Common myeloid progenitor, CD34-positive (primary cell): Measurements from ENCODE around the gene C1RL.

Experiments used
- CTCF ChIA-PET: fragments of 350-600 bp; sonication (Branson Sonifier 250); formaldehyde crosslinking; loops from one replicate; lab custom pipeline; 2021; ENCODE audit warnings: antibody characterized with exemption; lab: Charles Lee
- POLR2A ChIA-PET: fragments of 350-600 bp; sonication (Branson Sonifier 250); formaldehyde crosslinking; loops from one replicate; lab custom pipeline; 2021; ENCODE audit warnings: antibody characterized with exemption; lab: Charles Lee
- DNase-seq, 3 donors: peaks; one replicate each; pipeline versions ENCODE4 v3.0.0 to v3.0.0-alpha.2; 2013
- H3K27ac ChIP-seq, 2 experiments: 1 replicate in 1 of 2; 2 replicates in 1 of 2; pipeline ENCODE4 v1.7.0; 2013; ENCODE audit warnings: inconsistent platforms in 2 of 2, low read length in 2 of 2, mild to moderate bottlenecking in 2 of 2, low read depth in 1 of 2, moderate library complexity in 1 of 2; ENCODE audit not compliant: severe bottlenecking in 2 of 2, insufficient read depth in 1 of 2, poor library complexity in 1 of 2
- H3K27me3 ChIP-seq, 5 experiments: replicated peaks in 2 of 5; 1 replicate in 3 of 5; 2 replicates in 2 of 5; pipeline versions ENCODE4 v1.6.1 to v1.7.0; 2013; ENCODE audit warnings: low read length in 4 of 5, mild to moderate bottlenecking in 2 of 5, moderate library complexity in 2 of 5, inconsistent platforms in 1 of 5; ENCODE audit not compliant: insufficient read depth in 5 of 5, control insufficient read depth in 4 of 5
- H3K36me3 ChIP-seq, 4 experiments: 1 replicate in 2 of 4; 2 replicates in 2 of 4; pipeline versions ENCODE4 v1.6.1 to v1.7.0; 2013; ENCODE audit warnings: low read length in 3 of 4, control low read depth in 1 of 4, mild to moderate bottlenecking in 1 of 4; ENCODE audit not compliant: control insufficient read depth in 4 of 4, insufficient read depth in 4 of 4
- H3K4me1 ChIP-seq, 4 experiments: 1 replicate in 3 of 4; 2 replicates in 1 of 4; pipeline versions ENCODE4 v1.6.1 to v1.7.1; 2013; ENCODE audit warnings: low read length in 3 of 4, mild to moderate bottlenecking in 3 of 4, control low read depth in 1 of 4, inconsistent platforms in 1 of 4, moderate library complexity in 1 of 4; ENCODE audit not compliant: control insufficient read depth in 4 of 4, insufficient read depth in 4 of 4; ENCODE audit errors: control extremely low read depth in 1 of 4
- H3K4me3 ChIP-seq, 7 experiments: 1 replicate in 4 of 7; 2 replicates in 3 of 7; pipeline versions ENCODE4 v1.5.1 to v1.7.0; 2013; ENCODE audit warnings: mild to moderate bottlenecking in 7 of 7, low read length in 6 of 7, moderate library complexity in 6 of 7, inconsistent platforms in 2 of 7, low read depth in 2 of 7, control low read depth in 1 of 7; ENCODE audit not compliant: insufficient read depth in 4 of 7, control insufficient read depth in 1 of 7; ENCODE audit errors: extremely low read depth in 1 of 7
- H3K9me3 ChIP-seq, 5 experiments: 1 replicate in 4 of 5; 2 replicates in 1 of 5; pipeline versions ENCODE4 v1.6.1 to v1.7.1; 2013; ENCODE audit warnings: low read length in 4 of 5, mild to moderate bottlenecking in 2 of 5, inconsistent platforms in 1 of 5, low read depth in 1 of 5, moderate library complexity in 1 of 5; ENCODE audit not compliant: control insufficient read depth in 4 of 5, insufficient read depth in 2 of 5; ENCODE audit errors: control extremely low read depth in 1 of 5
- WGBS: methylation state at CpG from one replicate; pipeline ENCODE4 v1.1.5; 2013; ENCODE audit not compliant: insufficient coverage; 5-methylcytosine and 5-hydroxymethylcytosine counted together

The C1RL gene

DNA sequence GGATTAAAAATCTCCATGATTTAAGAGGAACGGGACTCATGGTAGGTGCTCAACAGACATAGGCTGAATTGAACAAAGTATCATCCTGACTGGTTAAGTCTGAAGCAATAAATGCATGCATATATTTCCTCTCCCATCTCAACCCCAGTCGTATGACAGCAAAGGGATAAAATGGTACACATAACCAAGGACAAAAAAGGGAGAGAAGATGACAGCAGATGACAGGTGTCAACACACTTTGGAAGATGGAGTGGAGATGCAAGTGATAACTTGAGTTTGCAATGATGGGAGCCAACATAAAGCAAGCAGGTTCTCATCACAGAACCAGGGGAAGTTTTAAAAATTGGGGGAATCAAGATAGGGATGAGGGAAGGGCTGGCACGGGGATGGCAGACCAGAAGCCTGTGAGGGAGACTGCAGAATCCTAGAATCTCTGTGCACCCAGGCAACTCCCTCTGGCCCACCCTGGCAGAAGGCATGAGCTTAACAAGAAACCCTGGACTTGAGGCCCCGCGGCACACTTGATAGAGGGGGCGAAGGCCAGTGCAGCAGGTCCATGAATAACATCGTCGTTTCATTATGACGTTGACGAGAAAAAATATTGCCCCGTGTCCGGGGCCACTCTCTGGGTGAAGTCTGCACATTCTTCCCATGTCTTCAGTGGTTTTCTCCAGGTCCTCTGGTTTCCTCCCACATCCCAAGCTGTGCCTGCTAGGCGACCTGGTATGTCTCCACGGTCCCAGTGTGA lies 5.0 kb downstream of the C1RL start:
- H3K4me1 ChIP-seq, result peaks cover 3 to 32% (median 19%) of the 10 kb centered on the region in 4 experiments
- no peak overlapping the region for H3K27ac ChIP-seq
- 95% methylated on average over 11 of the region's 14 CpGs for WGBS
- H3K27me3 ChIP-seq, result no peaks in the 10 kb centered on the region
- H3K9me3 ChIP-seq, result peaks cover 0 to 5% (median 0%) of the 10 kb centered on the region in 5 experiments
- POLR2A ChIA-PET, result no interaction called here
- DNase-seq, result no peak
- CTCF ChIA-PET, result interaction anchor here (0.7 to 2.1 kb wide), 6 partner anchors 9 to 138 kb away, joined by 3 to 4 read pairs (median 3); no protein-coding TSS in a partner anchor
- H3K4me3 ChIP-seq, result no peak overlapping the region
- H3K36me3 ChIP-seq, result peaks cover 6 to 38% (median 29%) of the 10 kb centered on the region in 4 experiments

DNA sequence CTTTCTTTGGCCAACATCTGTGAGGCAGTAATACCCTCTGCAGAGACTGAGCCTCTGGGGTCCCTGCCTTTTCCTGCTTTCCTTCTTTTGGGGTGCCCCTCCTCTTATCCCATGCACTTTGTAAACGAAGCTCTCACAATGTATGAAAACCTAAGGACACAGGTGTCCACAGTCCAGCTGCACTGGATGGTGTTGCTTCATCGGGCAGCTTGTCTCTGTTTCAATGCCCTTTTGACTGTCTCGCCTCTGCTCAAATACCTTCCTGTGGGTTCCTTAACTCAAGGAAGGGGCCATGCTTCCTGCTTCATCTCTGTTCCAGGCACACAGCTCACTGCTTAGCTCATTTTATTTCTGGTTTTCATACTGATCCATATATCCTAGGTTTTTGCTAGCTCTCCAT lies 6.4 kb downstream of the C1RL start:
- Histone ChIP-seq H3K9me3 (peaks cover 0 to 5% (median 0%) of the 10 kb centered on the region in 5 experiments), H3K36me3 (peaks cover 6 to 43% (median 33%) of the 10 kb centered on the region in 4 experiments), H3K4me3 (no peak overlapping the region), H3K27me3 (no peaks in the 10 kb centered on the region), H3K4me1 (peaks cover 3 to 24% (median 9%) of the 10 kb centered on the region in 4 experiments), H3K27ac (no peak overlapping the region)
- WGBS, result 36% methylated on average over 3 of the region's 3 CpGs
- DNase-seq, result no peak
- ChIA-PET POLR2A (no interaction called here), CTCF (interaction anchor here (0.6 to 2.9 kb wide), 9 partner anchors 9 to 153 kb away, joined by 3 to 15 read pairs (median 3); partner anchors contain the start of genes C1R and LPCAT3)

DNA sequence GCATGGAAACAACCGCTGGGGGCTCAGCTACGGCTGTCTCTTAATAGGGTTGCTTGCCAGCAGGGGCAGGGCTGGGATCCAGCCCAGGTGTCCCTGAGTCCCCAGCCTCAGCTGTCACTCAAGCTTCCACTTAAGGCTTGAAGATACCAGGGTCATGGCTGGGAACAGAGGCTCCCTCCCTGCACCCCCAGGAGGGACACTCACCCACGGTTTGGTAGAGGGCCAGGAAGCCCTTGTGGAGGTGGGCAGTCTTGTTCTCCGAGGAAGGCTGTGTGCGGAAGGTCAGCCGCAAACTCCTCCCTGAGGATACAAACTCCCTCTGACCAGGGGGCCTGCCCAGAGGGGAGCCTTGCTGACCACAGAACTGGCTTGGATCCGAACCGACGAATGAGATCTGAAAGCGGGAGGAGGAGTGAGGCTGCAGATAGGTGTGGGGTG lies 7.3 kb downstream of the C1RL start:
- Histone ChIP-seq H3K27me3 (no peaks in the 10 kb centered on the region), H3K4me1 (peaks cover 3 to 22% (median 8%) of the 10 kb centered on the region in 4 experiments), H3K9me3 (peaks cover 0 to 5% (median 0%) of the 10 kb centered on the region in 5 experiments), H3K36me3 (peaks cover 6 to 50% (median 34%) of the 10 kb centered on the region in 4 experiments), H3K4me3 (no peak overlapping the region), H3K27ac (no peak overlapping the region)
- no peak for DNase-seq
- ChIA-PET CTCF (interaction anchor here (1.0 to 2.9 kb wide), 5 partner anchors 9 to 152 kb away, joined by 3 to 15 read pairs (median 11); partner anchors contain the start of gene C1R), POLR2A (no interaction called here)
- WGBS, result 96% methylated on average over 9 of the region's 10 CpGs

DNA sequence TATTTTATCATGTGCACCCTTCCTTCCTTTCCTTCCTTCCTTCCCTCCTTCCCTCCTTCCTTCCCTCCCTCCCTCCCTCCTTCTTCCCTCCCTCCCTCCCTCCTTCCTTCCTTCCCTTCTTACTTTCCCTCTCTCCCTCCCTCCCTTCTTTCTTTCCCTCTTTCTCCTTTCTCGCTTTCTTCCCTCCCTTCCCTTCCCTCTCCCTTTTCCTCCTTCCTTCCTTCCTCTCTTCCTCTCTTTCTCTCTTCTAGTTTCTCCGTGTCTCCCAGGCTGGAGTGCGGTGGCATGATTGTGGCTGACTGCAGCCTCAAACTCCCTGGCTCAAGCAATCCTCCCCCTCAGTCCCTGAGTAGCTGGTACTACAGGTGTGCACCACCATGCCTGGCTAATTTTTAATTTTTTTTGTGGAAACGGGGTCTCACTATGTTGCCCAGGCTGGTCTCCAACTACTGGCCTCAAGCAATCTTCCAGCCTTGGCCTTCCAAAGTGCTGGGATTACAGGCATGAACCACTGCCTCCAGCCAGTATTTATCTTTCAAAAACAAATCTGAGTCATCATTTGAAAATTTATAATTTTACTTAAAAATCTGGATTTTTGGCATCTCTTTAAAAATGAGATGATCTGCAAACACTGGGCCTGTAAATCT lies 7.8 kb downstream of the C1RL start:
- DNase-seq, result no peak
- CTCF ChIA-PET, result interaction anchor here (2.1 to 2.9 kb wide), 2 partner anchors 8 to 11 kb away, joined by 11 to 15 read pairs; partner anchors contain the start of gene C1R
- Histone ChIP-seq H3K27me3 (no peaks in the 10 kb centered on the region), H3K27ac (no peak overlapping the region), H3K36me3 (peaks cover 6 to 52% (median 35%) of the 10 kb centered on the region in 4 experiments), H3K4me3 (no peak overlapping the region), H3K9me3 (peaks cover 0 to 2% (median 0%) of the 10 kb centered on the region in 5 experiments), H3K4me1 (peaks cover 3 to 22% (median 8%) of the 10 kb centered on the region in 4 experiments)
- WGBS, result 100% methylated on average over 3 of the region's 4 CpGs
- POLR2A ChIA-PET, result no interaction called here

DNA sequence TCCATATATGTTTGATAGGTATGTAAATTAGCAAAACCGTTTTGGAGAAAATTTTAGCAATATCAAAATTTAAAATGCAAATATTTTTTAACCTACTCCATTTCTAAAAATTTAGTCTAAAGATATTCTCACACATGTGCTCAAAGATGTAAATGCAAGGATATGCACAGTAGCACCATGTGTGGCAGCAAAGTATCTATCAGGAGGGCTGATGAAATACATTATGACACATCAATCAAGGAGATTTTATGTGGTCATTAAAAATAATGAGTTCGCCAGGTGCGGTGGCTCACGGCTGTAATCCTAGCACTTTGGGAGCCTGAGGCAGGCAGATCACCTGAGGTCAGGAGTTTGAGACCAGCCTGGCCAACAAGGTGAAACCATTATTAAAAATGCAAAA lies 8.8 kb downstream of the C1RL start:
- no CpG with 5 or more reads among the region's 4 CpGs for WGBS
- Histone ChIP-seq H3K4me1 (peaks cover 3 to 22% (median 8%) of the 10 kb centered on the region in 4 experiments), H3K27ac (no peak overlapping the region), H3K4me3 (no peak overlapping the region), H3K27me3 (no peaks in the 10 kb centered on the region), H3K9me3 (no peaks in the 10 kb centered on the region), H3K36me3 (peaks cover 6 to 49% (median 34%) of the 10 kb centered on the region in 4 experiments)
- POLR2A ChIA-PET, result no interaction called here
- CTCF ChIA-PET, result interaction anchor here (1.5 to 2.9 kb wide), 2 partner anchors 10 to 12 kb away, joined by 4 to 11 read pairs; no protein-coding TSS in a partner anchor
- no peak for DNase-seq

DNA sequence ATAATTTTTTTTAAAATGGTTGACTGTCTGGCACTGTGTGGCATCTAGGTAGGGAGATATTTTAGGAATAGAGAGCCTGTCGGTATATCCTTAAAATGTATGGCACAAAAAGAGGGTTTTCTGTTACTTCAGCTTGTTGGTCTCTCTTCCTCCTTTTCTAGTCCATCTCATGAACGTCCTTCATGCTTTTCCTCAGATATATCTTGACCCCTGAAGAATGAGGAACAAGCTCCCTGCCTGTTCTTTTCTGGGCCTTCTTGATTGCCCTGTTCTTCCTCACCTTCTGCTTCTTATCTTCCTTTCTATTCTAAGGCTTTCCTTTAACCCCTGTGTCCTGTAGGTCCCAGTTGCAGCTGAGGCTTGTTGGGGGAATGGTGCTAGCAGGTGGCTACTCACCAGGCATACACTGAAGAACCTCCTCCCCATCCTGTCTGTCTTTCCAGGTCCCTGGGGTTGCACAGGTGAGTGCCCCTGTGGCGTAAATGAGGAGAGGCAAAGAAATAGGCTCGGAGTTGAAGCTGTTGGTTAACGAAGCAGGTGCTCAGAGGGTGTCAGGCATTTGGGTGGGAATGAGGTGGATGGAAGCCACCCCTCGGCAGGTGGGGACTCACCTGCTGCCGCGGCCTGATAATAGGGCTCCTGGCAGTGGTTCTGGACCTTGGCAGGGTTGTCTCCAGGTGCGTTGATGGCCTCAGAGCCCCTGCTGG lies 9.6 kb downstream of the C1RL start:
- H3K27me3 ChIP-seq, result no peaks in the 10 kb centered on the region
- ChIA-PET CTCF (interaction anchor here (0.9 to 1.5 kb wide), 2 partner anchors 13 to 230 kb away, joined by 3 to 4 read pairs; no protein-coding TSS in a partner anchor), POLR2A (no interaction called here)
- H3K27ac ChIP-seq, result no peak overlapping the region
- WGBS, result 90% methylated on average over 8 of the region's 9 CpGs
- peaks cover 3 to 22% (median 8%) of the 10 kb centered on the region in 4 experiments for H3K4me1 ChIP-seq
- H3K9me3 ChIP-seq, result no peaks in the 10 kb centered on the region
- no peak overlapping the region for H3K4me3 ChIP-seq
- DNase-seq, result no peak
- peaks cover 3 to 47% (median 31%) of the 10 kb centered on the region in 4 experiments for H3K36me3 ChIP-seq
